K562 (cell line): Measurements from ENCODE around the gene WBP1. TPM values are rescaled to one million over a fixed set of nuclear protein-coding genes. Genes with fewer than 3 reads are reported as not detected.
A peak's percentile ranks its signal among the peaks of the same experiment; 100 is the strongest.

Experiments
- HMGN3 ChIP-seq: IDR thresholded peaks from 2 replicates; pipeline ENCODE4 v1.6.1; 2011; ENCODE audit warnings: borderline replicate concordance, low read depth, mild to moderate bottlenecking, mixed read lengths, low read length; ENCODE audit not compliant: insufficient read length; ENCODE audit errors: extremely low read depth
- HNRNPK ChIP-seq: fragments of 200-400 bp; formaldehyde crosslinking; IDR thresholded peaks from one replicate; pipeline ENCODE4 v1.6.1; 2018; ENCODE audit warnings: mild to moderate bottlenecking, low read depth, low read length; ENCODE audit not compliant: poor library complexity, severe bottlenecking
- HNRNPLL ChIP-seq: fragments of 200-400 bp; formaldehyde crosslinking; IDR thresholded peaks from 2 replicates; pipeline ENCODE4 v1.6.1; 2017; ENCODE audit warnings: low read length, low read depth, mild to moderate bottlenecking; ENCODE audit not compliant: poor library complexity, severe bottlenecking
- KDM4B ChIP-seq, 2 experiments: fragments of 450-650 bp in 1 of 2; sonication (generic) in 1 of 2; IDR thresholded peaks; 2 replicates each; pipeline ENCODE4 v1.6.1; 2016 to 2017; ENCODE audit warnings: borderline replicate concordance in 2 of 2, antibody characterized with exemption in 1 of 2, low read depth in 1 of 2, mild to moderate bottlenecking in 1 of 2
- MCM7 ChIP-seq, 2 experiments: fragments of 450-650 bp; IDR thresholded peaks; 2 replicates each; pipeline ENCODE4 v1.6.1; 2016 to 2018
- NFYB ChIP-seq: IDR thresholded peaks from 2 replicates; pipeline ENCODE4 v1.6.1; 2011; ENCODE audit warnings: mild to moderate bottlenecking, moderate library complexity; ENCODE audit not compliant: insufficient read length; ENCODE audit errors: extremely low read depth
- NR1H2 ChIP-seq: sonication (generic); formaldehyde crosslinking; IDR thresholded peaks from 2 replicates; pipeline ENCODE4 v1.4.0; 2020; ENCODE audit warnings: mild to moderate bottlenecking, missing genetic modification reagents
- NR4A1 ChIP-seq, 2 experiments: fragments of 250-450 bp in 1 of 2; fragments of 450-650 bp in 1 of 2; sonication (Bioruptor Pico) in 1 of 2; IDR thresholded peaks; 2 replicates each; pipeline versions ENCODE4 v1.4.0 to v1.6.1; 2016 to 2020; ENCODE audit warnings: mild to moderate bottlenecking in 2 of 2, missing compliant biosample characterization in 1 of 2, missing genetic modification characterization in 1 of 2, moderate library complexity in 1 of 2
- U2AF1 ChIP-seq: fragments of 200-400 bp; formaldehyde crosslinking; optimal IDR thresholded peaks from 2 replicates; pipeline ENCODE3; 2017; ENCODE audit warnings: mild to moderate bottlenecking, low read depth, low read length, moderate library complexity
- ZNF445 ChIP-seq: fragments of 250-450 bp; sonication (Bioruptor Pico); IDR thresholded peaks from 2 replicates; pipeline ENCODE4 v1.4.0; 2020; ENCODE audit warnings: low read depth, mild to moderate bottlenecking, moderate library complexity
- polyA plus RNA-seq, 8 experiments: library from polyadenylated mRNA; depleted of rRNA in 4 of 8; stranded (reverse) in 5 of 8; unstranded in 3 of 8; fragments of >200 nt; fragmentation: Nextera tagmentation in 2 of 8; fragmentation: Illumina TruSeq in 1 of 8; extraction: Ambion mirVana in 2 of 8; extraction: Trizol in 1 of 8; gene quantifications; 2 replicates each; pipeline versions ENCODE4 v1.2.1 to v1.2.3, GENCODE V29; 2011 to 2014; ENCODE audit warnings: inconsistent platforms in 1 of 8, missing spikeins in 1 of 8
- total RNA-seq, 7 experiments: library from RNA; depleted of rRNA in 6 of 7; stranded (reverse); fragments of >200 nt in 6 of 7; fragmentation: Illumina TruSeq in 2 of 7; extraction: Trizol in 2 of 7; gene quantifications; 2 replicates each; pipeline versions ENCODE4 v1.2.1 to v1.2.3, GENCODE V29; 2011 to 2021; ENCODE audit warnings: low replicate concordance in 1 of 7
- TF ChIP-seq, protein P1 (sequence below), 3 experiments: fragments of 200-800 bp in 1 of 3; fragments of 250-450 bp in 1 of 3; fragments of 450-650 bp in 1 of 3; sonication (Bioruptor Pico) in 1 of 3; sonication (Bioruptor generic) in 1 of 3; formaldehyde crosslinking in 1 of 3; IDR thresholded peaks; 2 replicates each; pipeline versions ENCODE4 v1.6.1 to v1.8.0; 2016 to 2022; ENCODE audit warnings: mild to moderate bottlenecking in 2 of 3, missing genetic modification characterization in 2 of 3, missing compliant biosample characterization in 1 of 3, moderate library complexity in 1 of 3
- TF ChIP-seq, protein P2 (sequence below): sonication (generic); formaldehyde crosslinking; IDR thresholded peaks from 2 replicates; pipeline ENCODE4 v1.8.0; 2023; ENCODE audit warnings: mild to moderate bottlenecking, missing genetic modification reagents
- TF ChIP-seq, protein P3 (sequence below), 2 experiments: fragments of 450-650 bp in 1 of 2; IDR thresholded peaks; 2 replicates each; pipeline ENCODE4 v1.6.1; 2011 to 2017; ENCODE audit warnings: low read depth in 2 of 2, antibody characterized with exemption in 1 of 2, borderline replicate concordance in 1 of 2, low read length in 1 of 2, mild to moderate bottlenecking in 1 of 2, mixed read lengths in 1 of 2; ENCODE audit not compliant: control insufficient read depth in 1 of 2

WBP1 gene
- total and polyA plus RNA-seq, 9 of the 15 experiments (the other 6 are each of a cell fraction or from before 2014, with no cell fraction given), result 1.9 to 27.7 (median 14.2) TPM

DNA sequence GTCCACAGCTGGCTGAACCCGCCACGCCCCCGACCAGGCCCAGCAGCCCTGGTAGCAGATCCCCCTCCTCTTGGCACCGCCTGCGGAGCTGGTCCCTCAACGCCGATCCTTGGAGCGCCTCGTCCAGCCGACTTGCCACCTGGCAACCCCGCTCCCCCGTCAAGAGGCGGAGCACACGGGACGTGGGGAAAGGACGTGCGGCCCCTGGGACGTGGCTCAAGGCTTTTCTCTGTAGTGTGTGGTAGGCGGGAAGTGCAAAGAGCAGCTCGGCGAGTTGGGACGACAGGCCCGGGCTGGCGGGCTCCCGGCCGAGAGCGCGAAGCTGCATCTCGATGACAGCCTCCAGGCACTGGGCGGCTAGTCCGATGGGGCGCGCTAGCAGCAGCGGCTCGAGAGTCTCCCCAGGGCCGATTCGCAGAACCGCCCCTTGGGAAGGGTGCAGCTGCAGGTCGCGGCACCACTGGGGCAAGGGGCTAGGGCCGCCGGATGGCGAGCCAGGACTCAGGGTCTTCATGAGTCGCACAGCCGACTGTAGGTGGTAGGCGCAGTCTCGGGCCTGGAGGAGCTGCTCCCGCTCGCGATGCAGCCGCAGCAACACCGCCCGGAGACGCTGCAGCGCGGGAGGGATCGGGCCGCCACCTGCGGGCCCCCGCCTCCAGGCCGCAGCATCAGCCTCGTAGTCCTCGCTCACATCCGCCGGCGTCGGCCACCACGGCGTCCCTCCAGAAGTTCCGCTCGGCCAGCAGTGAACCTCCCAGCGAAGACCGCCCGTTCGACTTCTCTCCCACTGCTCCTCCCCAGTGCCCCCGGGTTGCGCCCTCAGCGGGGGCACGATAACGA is 23.9 kb downstream of the WBP1 start (continued):
- TF ChIP-seq, protein P1, sequence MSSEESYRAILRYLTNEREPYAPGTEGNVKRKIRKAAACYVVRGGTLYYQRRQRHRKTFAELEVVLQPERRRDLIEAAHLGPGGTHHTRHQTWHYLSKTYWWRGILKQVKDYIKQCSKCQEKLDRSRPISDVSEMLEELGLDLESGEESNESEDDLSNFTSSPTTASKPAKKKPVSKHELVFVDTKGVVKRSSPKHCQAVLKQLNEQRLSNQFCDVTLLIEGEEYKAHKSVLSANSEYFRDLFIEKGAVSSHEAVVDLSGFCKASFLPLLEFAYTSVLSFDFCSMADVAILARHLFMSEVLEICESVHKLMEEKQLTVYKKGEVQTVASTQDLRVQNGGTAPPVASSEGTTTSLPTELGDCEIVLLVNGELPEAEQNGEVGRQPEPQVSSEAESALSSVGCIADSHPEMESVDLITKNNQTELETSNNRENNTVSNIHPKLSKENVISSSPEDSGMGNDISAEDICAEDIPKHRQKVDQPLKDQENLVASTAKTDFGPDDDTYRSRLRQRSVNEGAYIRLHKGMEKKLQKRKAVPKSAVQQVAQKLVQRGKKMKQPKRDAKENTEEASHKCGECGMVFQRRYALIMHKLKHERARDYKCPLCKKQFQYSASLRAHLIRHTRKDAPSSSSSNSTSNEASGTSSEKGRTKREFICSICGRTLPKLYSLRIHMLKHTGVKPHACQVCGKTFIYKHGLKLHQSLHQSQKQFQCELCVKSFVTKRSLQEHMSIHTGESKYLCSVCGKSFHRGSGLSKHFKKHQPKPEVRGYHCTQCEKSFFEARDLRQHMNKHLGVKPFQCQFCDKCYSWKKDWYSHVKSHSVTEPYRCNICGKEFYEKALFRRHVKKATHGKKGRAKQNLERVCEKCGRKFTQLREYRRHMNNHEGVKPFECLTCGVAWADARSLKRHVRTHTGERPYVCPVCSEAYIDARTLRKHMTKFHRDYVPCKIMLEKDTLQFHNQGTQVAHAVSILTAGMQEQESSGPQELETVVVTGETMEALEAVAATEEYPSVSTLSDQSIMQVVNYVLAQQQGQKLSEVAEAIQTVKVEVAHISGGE (CRISPR knock-in tag; IDR thresholded peaks at IDR 0.05), result peak in 1 of 3 experiments; percentile 71; a peak in 2 of 6 replicates
- TF ChIP-seq HMGN3 (peak; percentile 48), U2AF1 (peak; percentile 12), KDM4B (IDR thresholded peaks at IDR 0.05; ENCODE audit: borderline replicate concordance in 2 of 2, low read depth in 1 of 2) (0 out of 4 replicates have a peak, but pooled peaks of 1 of the 2 experiments have one; percentile 22), NFYB (no peak), ZNF445 (CRISPR knock-in tag) (no peak), MCM7 (IDR thresholded peaks at IDR 0.05) (no peak), HNRNPLL (peak; percentile 35), HNRNPK (no peak), NR4A1 (CRISPR knock-in tag; IDR thresholded peaks at IDR 0.05) (0 out of 2 replicates have a peak, but pooled peaks have one; percentile 40), NR4A1 (tag; IDR thresholded peaks at IDR 0.05) (no peak), NR1H2 (0 out of 2 replicates have a peak, but pooled peaks have one; percentile 24)
- TF ChIP-seq, protein P2, sequence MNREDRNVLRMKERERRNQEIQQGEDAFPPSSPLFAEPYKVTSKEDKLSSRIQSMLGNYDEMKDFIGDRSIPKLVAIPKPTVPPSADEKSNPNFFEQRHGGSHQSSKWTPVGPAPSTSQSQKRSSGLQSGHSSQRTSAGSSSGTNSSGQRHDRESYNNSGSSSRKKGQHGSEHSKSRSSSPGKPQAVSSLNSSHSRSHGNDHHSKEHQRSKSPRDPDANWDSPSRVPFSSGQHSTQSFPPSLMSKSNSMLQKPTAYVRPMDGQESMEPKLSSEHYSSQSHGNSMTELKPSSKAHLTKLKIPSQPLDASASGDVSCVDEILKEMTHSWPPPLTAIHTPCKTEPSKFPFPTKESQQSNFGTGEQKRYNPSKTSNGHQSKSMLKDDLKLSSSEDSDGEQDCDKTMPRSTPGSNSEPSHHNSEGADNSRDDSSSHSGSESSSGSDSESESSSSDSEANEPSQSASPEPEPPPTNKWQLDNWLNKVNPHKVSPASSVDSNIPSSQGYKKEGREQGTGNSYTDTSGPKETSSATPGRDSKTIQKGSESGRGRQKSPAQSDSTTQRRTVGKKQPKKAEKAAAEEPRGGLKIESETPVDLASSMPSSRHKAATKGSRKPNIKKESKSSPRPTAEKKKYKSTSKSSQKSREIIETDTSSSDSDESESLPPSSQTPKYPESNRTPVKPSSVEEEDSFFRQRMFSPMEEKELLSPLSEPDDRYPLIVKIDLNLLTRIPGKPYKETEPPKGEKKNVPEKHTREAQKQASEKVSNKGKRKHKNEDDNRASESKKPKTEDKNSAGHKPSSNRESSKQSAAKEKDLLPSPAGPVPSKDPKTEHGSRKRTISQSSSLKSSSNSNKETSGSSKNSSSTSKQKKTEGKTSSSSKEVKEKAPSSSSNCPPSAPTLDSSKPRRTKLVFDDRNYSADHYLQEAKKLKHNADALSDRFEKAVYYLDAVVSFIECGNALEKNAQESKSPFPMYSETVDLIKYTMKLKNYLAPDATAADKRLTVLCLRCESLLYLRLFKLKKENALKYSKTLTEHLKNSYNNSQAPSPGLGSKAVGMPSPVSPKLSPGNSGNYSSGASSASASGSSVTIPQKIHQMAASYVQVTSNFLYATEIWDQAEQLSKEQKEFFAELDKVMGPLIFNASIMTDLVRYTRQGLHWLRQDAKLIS, result peak; percentile 51; the same call in 1 of the 2 replicates
- TF ChIP-seq, protein P3, sequence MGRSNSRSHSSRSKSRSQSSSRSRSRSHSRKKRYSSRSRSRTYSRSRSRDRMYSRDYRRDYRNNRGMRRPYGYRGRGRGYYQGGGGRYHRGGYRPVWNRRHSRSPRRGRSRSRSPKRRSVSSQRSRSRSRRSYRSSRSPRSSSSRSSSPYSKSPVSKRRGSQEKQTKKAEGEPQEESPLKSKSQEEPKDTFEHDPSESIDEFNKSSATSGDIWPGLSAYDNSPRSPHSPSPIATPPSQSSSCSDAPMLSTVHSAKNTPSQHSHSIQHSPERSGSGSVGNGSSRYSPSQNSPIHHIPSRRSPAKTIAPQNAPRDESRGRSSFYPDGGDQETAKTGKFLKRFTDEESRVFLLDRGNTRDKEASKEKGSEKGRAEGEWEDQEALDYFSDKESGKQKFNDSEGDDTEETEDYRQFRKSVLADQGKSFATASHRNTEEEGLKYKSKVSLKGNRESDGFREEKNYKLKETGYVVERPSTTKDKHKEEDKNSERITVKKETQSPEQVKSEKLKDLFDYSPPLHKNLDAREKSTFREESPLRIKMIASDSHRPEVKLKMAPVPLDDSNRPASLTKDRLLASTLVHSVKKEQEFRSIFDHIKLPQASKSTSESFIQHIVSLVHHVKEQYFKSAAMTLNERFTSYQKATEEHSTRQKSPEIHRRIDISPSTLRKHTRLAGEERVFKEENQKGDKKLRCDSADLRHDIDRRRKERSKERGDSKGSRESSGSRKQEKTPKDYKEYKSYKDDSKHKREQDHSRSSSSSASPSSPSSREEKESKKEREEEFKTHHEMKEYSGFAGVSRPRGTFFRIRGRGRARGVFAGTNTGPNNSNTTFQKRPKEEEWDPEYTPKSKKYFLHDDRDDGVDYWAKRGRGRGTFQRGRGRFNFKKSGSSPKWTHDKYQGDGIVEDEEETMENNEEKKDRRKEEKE (IDR thresholded peaks at IDR 0.05; ENCODE audit: borderline replicate concordance in 1 of 2, control insufficient read depth in 1 of 2, low read depth in 2 of 2, low read length in 1 of 2), result 0 out of 4 replicates have a peak, but pooled peaks of 1 of the 2 experiments have one; percentile 17
